ENCODE measurements around the gene IGDCC3. TPM values are rescaled to one million over a fixed set of nuclear protein-coding genes. Genes with fewer than 3 reads are reported as not detected.
A peak's percentile ranks its signal among the peaks of the same experiment; 100 is the strongest.

Gene IGDCC3
- total RNA-seq, 2 donors from 2014 or later = 7.9 to 13.5 TPM

GRCh38 chr15:65361708-65362459 lies 15.9 kb downstream of the IGDCC3 start:
- Mint-ChIP-seq H3K27ac (no peak overlapping the region), H3K4me1 (peaks cover 20% of the 10 kb centered on the region), H3K36me3 (ENCODE audit: low read depth) (no peaks in the 10 kb centered on the region), H3K9me3 (no peaks in the 10 kb centered on the region), H3K4me3 (no peak overlapping the region), H3K27me3 (ENCODE audit: insufficient read depth) (peaks cover 33% of the 10 kb centered on the region)
- peak; percentile 48 for DNase-seq
- H3K9ac ChIP-seq (ENCODE audit: extremely low read depth, low read length, poor library complexity, severe bottlenecking) = no peak overlapping the region
- no peaks in the 10 kb centered on the region for H3K9me3 ChIP-seq (ENCODE audit: control insufficient read depth, low read length)
- H3K4me3 ChIP-seq (ENCODE audit: low read length) = no peak overlapping the region
- H3K27me3 ChIP-seq (ENCODE audit: control insufficient read depth, insufficient read depth, low read length, poor library complexity, severe bottlenecking) = no peaks in the 10 kb centered on the region
- 93 to 99% methylated on average over 14 to 31 of the region's 32 CpGs for WGBS, 2 experiments (ENCODE audit: insufficient coverage in 1 of 2, insufficient read length in 1 of 2)
- peaks cover 4% of the 10 kb centered on the region for H3K4me1 ChIP-seq (ENCODE audit: control insufficient read depth, insufficient read depth, low read length)
- no peaks in the 10 kb centered on the region for H3K36me3 ChIP-seq (ENCODE audit: control insufficient read depth, insufficient read depth, low read length)
- no peak overlapping the region for H3K27ac ChIP-seq (ENCODE audit: low read depth, low read length)
- TF ChIP-seq CTCF (conservative IDR thresholded peaks at IDR 0.05) = no peak

GRCh38 chr15:65360506-65360905 lies 17.3 kb downstream of the IGDCC3 start:
- no peak overlapping the region for H3K4me3 ChIP-seq (ENCODE audit: low read length)
- H3K9ac ChIP-seq (ENCODE audit: extremely low read depth, low read length, poor library complexity, severe bottlenecking) = no peak overlapping the region
- H3K36me3 ChIP-seq (ENCODE audit: control insufficient read depth, insufficient read depth, low read length) = no peaks in the 10 kb centered on the region
- peaks cover 8% of the 10 kb centered on the region for H3K27me3 ChIP-seq (ENCODE audit: control insufficient read depth, insufficient read depth, low read length, poor library complexity, severe bottlenecking)
- Mint-ChIP-seq H3K36me3 (ENCODE audit: low read depth) (no peaks in the 10 kb centered on the region), H3K4me3 (no peak overlapping the region), H3K27ac (no peak overlapping the region), H3K27me3 (ENCODE audit: insufficient read depth) (peaks cover 41% of the 10 kb centered on the region), H3K4me1 (peaks cover 24% of the 10 kb centered on the region), H3K9me3 (no peaks in the 10 kb centered on the region)
- 95% methylated on average over 1 of the region's 1 CpG; no CpG with 5 or more reads in 1 of the 2 experiments for WGBS, 2 experiments (ENCODE audit: insufficient coverage in 1 of 2, insufficient read length in 1 of 2)
- H3K4me1 ChIP-seq (ENCODE audit: control insufficient read depth, insufficient read depth, low read length) = peaks cover 4% of the 10 kb centered on the region
- no peak for DNase-seq
- TF ChIP-seq CTCF (conservative IDR thresholded peaks at IDR 0.05) = no peak
- H3K27ac ChIP-seq (ENCODE audit: low read depth, low read length) = no peak overlapping the region
- H3K9me3 ChIP-seq (ENCODE audit: control insufficient read depth, low read length) = no peaks in the 10 kb centered on the region

GRCh38 chr15:65355988-65356353 lies 21.8 kb downstream of the IGDCC3 start:
- Mint-ChIP-seq H3K9me3 (peaks cover 26% of the 10 kb centered on the region), H3K4me3 (peak overlapping the region; percentile 51), H3K27me3 (ENCODE audit: insufficient read depth) (peaks cover 37% of the 10 kb centered on the region), H3K36me3 (ENCODE audit: low read depth) (peaks cover 2% of the 10 kb centered on the region), H3K27ac (no peak overlapping the region), H3K4me1 (peaks cover 7% of the 10 kb centered on the region)
- TF ChIP-seq CTCF (conservative IDR thresholded peaks at IDR 0.05) = no peak
- no peak for DNase-seq
- Histone ChIP-seq H3K9me3 (ENCODE audit: control insufficient read depth, low read length) (peaks cover 19% of the 10 kb centered on the region), H3K4me1 (ENCODE audit: control insufficient read depth, insufficient read depth, low read length) (no peaks in the 10 kb centered on the region), H3K9ac (ENCODE audit: extremely low read depth, low read length, poor library complexity, severe bottlenecking) (no peak overlapping the region), H3K36me3 (ENCODE audit: control insufficient read depth, insufficient read depth, low read length) (no peaks in the 10 kb centered on the region), H3K27me3 (ENCODE audit: control insufficient read depth, insufficient read depth, low read length, poor library complexity, severe bottlenecking) (peaks cover 19% of the 10 kb centered on the region), H3K4me3 (ENCODE audit: low read length) (peak overlapping the region; percentile 77), H3K27ac (ENCODE audit: low read depth, low read length) (peak overlapping the region; percentile 98)
- WGBS, 2 experiments (ENCODE audit: insufficient coverage in 1 of 2, insufficient read length in 1 of 2) = 6 to 7% methylated on average over 12 to 17 of the region's 17 CpGs

Measured in endodermal cell (in vitro differentiated cells).